HEK293T (cell line): ENCODE measurements around the gene SPAAR.

ENCODE experiments used
- CTCF ChIA-PET: fragments of 350-600 bp; formaldehyde crosslinking; extraction: SDS; loops from one replicate; lab custom pipeline; 2021; ENCODE audit warnings: antibody characterized with exemption, inconsistent platforms; lab: Yijun Ruan, JAX
- POLR2A ChIA-PET: fragments of 350-600 bp; formaldehyde crosslinking; extraction: SDS; loops from one replicate; lab custom pipeline; 2020; ENCODE audit warnings: antibody characterized with exemption, inconsistent platforms; lab: Yijun Ruan, JAX
- DNase-seq: peaks from one replicate; pipeline ENCODE4 v3.0.0; 2012; ENCODE audit warnings: mixed read lengths; ENCODE audit errors: extremely low spot score
- ARNT ChIP-seq: fragments of 450-650 bp; IDR thresholded peaks from 2 replicates; pipeline ENCODE4 v1.6.1; 2017; ENCODE audit warnings: mild to moderate bottlenecking
- BHLHE40 ChIP-seq: fragments of 450-650 bp; IDR thresholded peaks from 2 replicates; pipeline ENCODE4 v1.6.1; 2016; ENCODE audit warnings: mild to moderate bottlenecking, moderate library complexity, borderline replicate concordance
- CTBP1 ChIP-seq: fragments of 450-650 bp; IDR thresholded peaks from 2 replicates; pipeline ENCODE4 v1.6.1; 2016; ENCODE audit warnings: borderline replicate concordance
- ELF4 ChIP-seq: fragments of 450-650 bp; IDR thresholded peaks from 2 replicates; pipeline ENCODE4 v1.6.1; 2017; ENCODE audit warnings: antibody characterized with exemption
- FOXA1 ChIP-seq: fragments of 450-650 bp; IDR thresholded peaks from 2 replicates; pipeline ENCODE4 v1.6.1; 2016; ENCODE audit warnings: mild to moderate bottlenecking
- FOXK2 ChIP-seq: fragments of 450-650 bp; IDR thresholded peaks from 2 replicates; pipeline ENCODE4 v1.6.1; 2016; ENCODE audit warnings: mild to moderate bottlenecking
- FOXM1 ChIP-seq: fragments of 450-650 bp; IDR thresholded peaks from 2 replicates; pipeline ENCODE4 v1.6.1; 2017; ENCODE audit warnings: mild to moderate bottlenecking, borderline replicate concordance
- HDGF ChIP-seq: fragments of 450-650 bp; IDR thresholded peaks from 2 replicates; pipeline ENCODE4 v1.6.1; 2017; ENCODE audit warnings: antibody characterized with exemption, borderline replicate concordance
- L3MBTL2 ChIP-seq: fragments of 450-650 bp; conservative IDR thresholded peaks from 2 replicates; pipeline ENCODE4 v1.6.1; 2016; ENCODE audit warnings: mild to moderate bottlenecking
- LEF1 ChIP-seq: fragments of 450-650 bp; IDR thresholded peaks from 2 replicates; pipeline ENCODE4 v1.6.1; 2017; ENCODE audit warnings: mild to moderate bottlenecking, borderline replicate concordance
- NFRKB ChIP-seq: fragments of 450-650 bp; IDR thresholded peaks from 2 replicates; pipeline ENCODE4 v1.6.1; 2016; ENCODE audit warnings: mild to moderate bottlenecking, moderate library complexity
- PKNOX1 ChIP-seq: fragments of 450-650 bp; IDR thresholded peaks from 2 replicates; pipeline ENCODE4 v1.6.1; 2016
- SP1 ChIP-seq: fragments of 450-650 bp; IDR thresholded peaks from 2 replicates; pipeline ENCODE4 v1.6.1; 2017
- SUZ12 ChIP-seq: fragments of 450-650 bp; IDR thresholded peaks from 2 replicates; pipeline ENCODE4 v1.6.1; 2016; ENCODE audit warnings: mild to moderate bottlenecking
- TARDBP ChIP-seq: fragments of 450-650 bp; IDR thresholded peaks from 2 replicates; pipeline ENCODE4 v1.6.1; 2016
- ZNF384 ChIP-seq: fragments of 450-650 bp; IDR thresholded peaks from 2 replicates; pipeline ENCODE4 v1.6.1; 2016

The SPAAR gene

GRCh38 chr9:35948451-35948850 lies 39.2 kb downstream of the SPAAR start:
- TF ChIP-seq FOXK2 (no peak), L3MBTL2 (no peak), BHLHE40 (no peak), SP1 (no peak), FOXA1 (no peak), FOXM1 (no peak), CTBP1 (no peak), LEF1 (no peak), NFRKB (no peak), ZNF384 (no peak), SUZ12 (no peak), TARDBP (no peak), ARNT (no peak), PKNOX1 (no peak)
- DNase-seq = no peak
- POLR2A ChIA-PET = no interaction called here
- CTCF ChIA-PET = no interaction called here

GRCh38 chr9:35948901-35949318 lies 39.6 kb downstream of the SPAAR start:
- TF ChIP-seq L3MBTL2 (no peak), HDGF (no peak), FOXK2 (no peak), FOXA1 (no peak), ZNF384 (no peak), SP1 (no peak), CTBP1 (no peak), FOXM1 (no peak), SUZ12 (no peak), NFRKB (no peak), PKNOX1 (no peak), ARNT (no peak), BHLHE40 (no peak), TARDBP (no peak), ELF4 (no peak), LEF1 (no peak)

GRCh38 chr9:35951736-35952135 lies 42.4 kb downstream of the SPAAR start:
- no peak for TF ChIP-seq SP1
- no peak for TF ChIP-seq TARDBP
- TF ChIP-seq FOXA1 = no peak
- TF ChIP-seq ZNF384 = no peak
- TF ChIP-seq NFRKB = no peak
- TF ChIP-seq FOXK2 = no peak
- TF ChIP-seq CTBP1 = no peak
- no peak for TF ChIP-seq L3MBTL2
- no peak for TF ChIP-seq BHLHE40
- no peak for TF ChIP-seq FOXM1
- no peak for TF ChIP-seq PKNOX1
- TF ChIP-seq ELF4 = no peak
- no peak for TF ChIP-seq LEF1
- TF ChIP-seq HDGF = no peak
- TF ChIP-seq ARNT = no peak
- TF ChIP-seq SUZ12 = no peak
- ChIA-PET CTCF (interaction anchor here (1.0 kb wide), 1 partner anchor 18 kb away, joined by 3 read pairs; no protein-coding TSS in a partner anchor), POLR2A (no interaction called here)
- no peak for DNase-seq

More at GRCh38 chr9:35948901-35949318, 39.6 kb downstream of the SPAAR start:
- ChIA-PET POLR2A (no interaction called here), CTCF (no interaction called here)
- DNase-seq = no peak

- DNase-seq = no peak
- TF ChIP-seq HDGF = no peak
- no peak for TF ChIP-seq BHLHE40
- TF ChIP-seq ELF4 = no peak
- TF ChIP-seq FOXM1 = no peak
- ChIA-PET POLR2A (no interaction called here), CTCF (interaction anchor here (0.6 to 1.0 kb wide), 2 partner anchors 17 to 71 kb away, joined by 3 to 4 read pairs; no protein-coding TSS in a partner anchor)
Observed at GRCh38 chr9:35952526-35953191, 43.4 kb downstream of the SPAAR start.

GRCh38 chr9:35954942-35955546 lies 45.8 kb downstream of the SPAAR start:
- ChIA-PET POLR2A (no interaction called here), CTCF (interaction anchor here (0.7 to 1.5 kb wide), 5 partner anchors 9 to 70 kb away, joined by 3 to 7 read pairs (median 3); no protein-coding TSS in a partner anchor)
- no peak for TF ChIP-seq TARDBP
- no peak for TF ChIP-seq LEF1
- no peak for TF ChIP-seq ZNF384
- no peak for TF ChIP-seq FOXA1
- TF ChIP-seq PKNOX1 = no peak
- no peak for TF ChIP-seq FOXM1
- TF ChIP-seq NFRKB = no peak
- TF ChIP-seq L3MBTL2 = no peak
- peak; percentile 74 for DNase-seq
